ENCODE results near the gene MBOAT2. TPM values are rescaled to one million over a fixed set of nuclear protein-coding genes. Genes with fewer than 3 reads are reported as not detected.

Gene MBOAT2
- total and polyA plus RNA-seq, 4 donors, result 0.57 to 65.5 (median 3.2) TPM

- DNase-seq (ENCODE audit: low spot score), result no peak
- no peak for TF ChIP-seq YY1 (IDR thresholded peaks at IDR 0.05)
- TF ChIP-seq GABPA (IDR thresholded peaks at IDR 0.05 in 1 of 2, conservative IDR thresholded peaks at IDR 0.05 in 1 of 2), result no peak
- TF ChIP-seq FOXA1 (IDR thresholded peaks at IDR 0.05), result no peak
- no peak for TF ChIP-seq JUND (IDR thresholded peaks at IDR 0.05)
- no peak for TF ChIP-seq NR2F2 (IDR thresholded peaks at IDR 0.05)
- no peak for TF ChIP-seq RXRA (IDR thresholded peaks at IDR 0.05)
- TF ChIP-seq HNF4G (IDR thresholded peaks at IDR 0.05), result no peak
- TF ChIP-seq CTCF (IDR thresholded peaks at IDR 0.05; ENCODE audit: low read depth, low read length, missing input control), result no peak
- no peak for TF ChIP-seq TAF1 (conservative IDR thresholded peaks at IDR 0.05)
- TF ChIP-seq ATF3 (IDR thresholded peaks at IDR 0.05), result no peak
- no peak for TF ChIP-seq EGR1 (IDR thresholded peaks at IDR 0.05; ENCODE audit: low read depth in 2 of 2)
- TF ChIP-seq RAD21 (IDR thresholded peaks at IDR 0.05), result no peak
- no peak for TF ChIP-seq SP1 (IDR thresholded peaks at IDR 0.05)
- TF ChIP-seq REST (IDR thresholded peaks at IDR 0.05), result no peak
- WGBS, result 57% methylated on average over 8 of the region's 8 CpGs
- no peaks in the 10 kb centered on the region for H3K4me1 ChIP-seq (ENCODE audit: control insufficient read depth in 4 of 4, insufficient read depth in 4 of 4, low read length in 3 of 4)
- no peak overlapping the region for H3K4me3 ChIP-seq (ENCODE audit: low read depth in 1 of 3, low read length in 3 of 3)
- H3K9me3 ChIP-seq (ENCODE audit: control insufficient read depth in 4 of 4, low read length in 3 of 4), result no peaks in the 10 kb centered on the region
- no peaks in the 10 kb centered on the region for H3K36me3 ChIP-seq (ENCODE audit: control insufficient read depth in 4 of 4, insufficient read depth in 3 of 4, low read depth in 1 of 4, low read length in 3 of 4)
- no peak overlapping the region for H3K27ac ChIP-seq (ENCODE audit: low read depth in 1 of 2, low read length in 2 of 2)
- no peaks in the 10 kb centered on the region for H3K27me3 ChIP-seq (ENCODE audit: control insufficient read depth in 4 of 4, insufficient read depth in 4 of 4, low read length in 3 of 4)
- H3K9ac ChIP-seq (ENCODE audit: low read depth in 1 of 2, low read length in 2 of 2), result no peak overlapping the region
These were observed 26.8 kb downstream of the MBOAT2 start for GRCh38 chr2:8976442-8977259.

- Histone ChIP-seq H3K36me3 (ENCODE audit: control insufficient read depth in 4 of 4, insufficient read depth in 3 of 4, low read depth in 1 of 4, low read length in 3 of 4) (no peaks in the 10 kb centered on the region), H3K9me3 (ENCODE audit: control insufficient read depth in 4 of 4, low read length in 3 of 4) (no peaks in the 10 kb centered on the region), H3K27me3 (ENCODE audit: control insufficient read depth in 4 of 4, insufficient read depth in 4 of 4, low read length in 3 of 4) (no peaks in the 10 kb centered on the region), H3K4me3 (ENCODE audit: low read depth in 1 of 3, low read length in 3 of 3) (no peak overlapping the region), H3K4me1 (ENCODE audit: control insufficient read depth in 4 of 4, insufficient read depth in 4 of 4, low read length in 3 of 4) (no peaks in the 10 kb centered on the region), H3K27ac (ENCODE audit: low read depth in 1 of 2, low read length in 2 of 2) (no peak overlapping the region), H3K9ac (ENCODE audit: low read depth in 1 of 2, low read length in 2 of 2) (no peak overlapping the region)
- no peak for DNase-seq (ENCODE audit: low spot score)
- WGBS, result 94% methylated on average over 4 of the region's 4 CpGs
- TF ChIP-seq ATF3 (IDR thresholded peaks at IDR 0.05) (no peak), REST (IDR thresholded peaks at IDR 0.05) (no peak), NR2F2 (IDR thresholded peaks at IDR 0.05) (no peak), YY1 (IDR thresholded peaks at IDR 0.05) (no peak), ZBTB33 (IDR thresholded peaks at IDR 0.05) (no peak), FOXA2 (IDR thresholded peaks at IDR 0.05) (no peak), MAX (IDR thresholded peaks at IDR 0.05) (no peak), CTCF (IDR thresholded peaks at IDR 0.05; ENCODE audit: low read depth, low read length, missing input control) (no peak), SP1 (IDR thresholded peaks at IDR 0.05) (no peak)
These were observed 29.5 kb downstream of the MBOAT2 start for GRCh38 chr2:8974016-8974415.
